22Rv1 (cell line): ENCODE results near the gene FOCAD.

Experiments
- H3K27ac ChIP-seq: fragments of 450-650 bp; 2 replicates; pipeline ENCODE4 v1.5.1; 2017
- CTCF ChIP-seq: fragments of 450-650 bp; IDR thresholded peaks from 2 replicates; pipeline ENCODE4 v1.5.1; 2017; ENCODE audit warnings: mild to moderate bottlenecking
- ZFX ChIP-seq: fragments of 450-650 bp; IDR thresholded peaks from 2 replicates; pipeline ENCODE4 v1.6.1; 2017; ENCODE audit warnings: antibody characterized with exemption, borderline replicate concordance

The FOCAD gene

DNA sequence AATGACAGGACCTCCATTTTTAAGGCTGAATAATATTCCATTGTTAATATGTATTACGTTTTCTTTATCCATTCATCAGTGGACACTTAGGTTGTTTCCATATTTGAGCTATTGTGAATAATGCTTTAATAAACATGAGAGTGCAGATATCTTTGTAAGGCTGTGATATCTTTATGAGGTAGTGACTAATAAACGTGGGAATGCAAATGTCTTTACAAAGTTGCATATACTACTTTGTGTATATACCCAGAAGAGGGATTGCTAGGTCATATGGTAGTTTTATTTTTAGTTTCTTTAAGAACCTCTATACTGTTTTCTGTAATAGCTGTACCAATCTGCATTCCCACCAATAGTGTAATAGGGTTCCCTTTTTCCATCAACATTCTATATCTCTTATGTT is 148.7 kb downstream of the FOCAD start:
- H3K27ac ChIP-seq = no peak overlapping the region
- TF ChIP-seq CTCF (no peak), ZFX (no peak)

GRCh38 chr9:20835377-20836286 is 151.6 kb downstream of the FOCAD start:
- no peak overlapping the region for H3K27ac ChIP-seq
- no peak for TF ChIP-seq ZFX
- TF ChIP-seq CTCF = no peak

DNA sequence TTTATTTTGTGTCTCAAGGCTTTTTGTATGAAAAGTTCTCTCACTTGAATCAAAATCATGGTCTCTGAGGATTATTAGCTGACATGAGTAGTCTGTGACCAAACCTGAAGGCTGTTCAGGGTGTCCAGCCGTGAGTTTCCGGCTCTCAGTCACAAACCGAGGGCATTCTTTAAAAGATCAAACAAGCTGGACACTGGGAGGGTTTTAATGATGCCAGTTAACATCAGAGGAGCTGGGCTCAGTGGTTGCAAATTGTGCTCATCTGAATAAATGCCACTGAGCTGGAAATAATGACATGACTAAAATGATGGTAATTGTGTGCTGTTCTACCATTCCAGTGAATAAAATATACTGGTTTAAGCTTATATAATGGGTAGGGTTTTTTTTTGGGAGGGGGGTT is 153.1 kb downstream of the FOCAD start:
- H3K27ac ChIP-seq = no peak overlapping the region
- TF ChIP-seq ZFX (no peak), CTCF (no peak)

GRCh38 chr9:20838218-20838617 is 154.2 kb downstream of the FOCAD start:
- no peak overlapping the region for H3K27ac ChIP-seq
- TF ChIP-seq ZFX = no peak

GRCh38 chr9:20844916-20845315 is 160.9 kb downstream of the FOCAD start:
- no peak overlapping the region for H3K27ac ChIP-seq
- no peak for TF ChIP-seq CTCF
- no peak for TF ChIP-seq ZFX

DNA sequence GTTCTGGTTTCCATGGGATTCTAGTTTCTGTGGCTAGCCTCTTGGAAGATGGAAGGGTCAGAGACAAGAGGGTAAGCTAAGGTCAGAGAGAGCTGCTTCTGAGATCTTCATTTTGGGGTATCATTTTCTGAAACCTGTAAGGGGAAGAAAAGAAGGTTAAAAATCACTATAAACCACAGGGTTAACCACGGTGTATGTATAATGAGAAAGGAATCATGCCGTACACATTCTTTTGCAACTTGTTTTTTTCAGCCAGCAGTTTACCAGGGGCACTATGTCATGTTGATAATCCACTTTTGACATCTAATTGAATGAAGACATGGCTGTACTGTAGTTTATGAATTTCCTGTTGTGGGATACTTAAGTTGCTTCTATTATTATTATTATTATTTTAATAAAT is 164.4 kb downstream of the FOCAD start:
- H3K27ac ChIP-seq = no peak overlapping the region
- TF ChIP-seq CTCF (no peak), ZFX (no peak)

DNA sequence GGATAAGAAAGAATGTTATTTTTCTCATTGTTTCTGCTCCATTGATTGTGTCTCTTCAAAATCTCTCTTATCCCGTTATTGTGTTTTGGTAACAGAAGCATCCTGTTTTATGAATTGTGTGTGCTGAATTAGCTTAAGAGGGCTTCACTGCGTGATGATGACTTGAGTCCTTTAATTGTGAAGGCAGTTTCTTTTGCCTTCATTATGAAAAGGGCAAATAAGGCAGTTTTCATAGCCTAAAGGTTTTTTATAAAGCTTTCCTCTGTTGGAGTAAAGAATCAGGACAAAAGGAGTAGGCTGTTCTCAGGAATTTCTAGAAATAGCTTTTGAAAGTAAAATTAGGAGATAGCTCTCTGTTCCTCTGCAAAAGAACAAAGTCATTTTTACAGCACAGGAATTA is 169.8 kb downstream of the FOCAD start:
- no peak overlapping the region for H3K27ac ChIP-seq
- TF ChIP-seq ZFX = no peak
- TF ChIP-seq CTCF = no peak

DNA sequence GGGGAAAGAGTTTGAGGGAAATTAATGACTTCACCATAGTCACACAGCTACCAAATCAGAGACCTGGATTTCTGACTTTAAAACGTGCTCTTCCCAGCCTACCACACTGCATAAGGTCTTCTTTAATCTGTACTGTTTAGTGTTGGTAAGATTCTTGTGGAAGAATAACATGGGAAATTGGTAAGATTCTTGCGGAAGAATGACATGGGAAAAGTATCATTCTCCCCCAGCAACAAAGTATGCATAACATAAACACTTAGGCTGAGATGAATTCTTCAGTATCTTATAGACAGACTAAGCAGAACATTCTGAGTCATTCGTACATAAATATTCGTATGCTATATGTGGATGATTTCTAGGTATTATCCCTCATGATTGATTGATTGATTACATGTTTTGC is 170.4 kb downstream of the FOCAD start:
- H3K27ac ChIP-seq = no peak overlapping the region
- no peak for TF ChIP-seq ZFX
- TF ChIP-seq CTCF = no peak
